Brain microvascular endothelial cell (primary cell): ENCODE results near the gene HCAR1.

Experiments
- DNase-seq: peaks from one replicate; pipeline ENCODE4 v3.0.0-alpha.2; 2020
- H3K27ac ChIP-seq: fragments of 250-450 bp; sonication (Bioruptor Pico); 2 replicates; pipeline ENCODE4 v1.5.1; 2020; ENCODE audit warnings: mild to moderate bottlenecking, moderate library complexity
- H3K27me3 ChIP-seq: fragments of 250-450 bp; sonication (Bioruptor Pico); replicated peaks from 2 replicates; pipeline ENCODE4 v1.5.1; 2020; ENCODE audit warnings: mild to moderate bottlenecking
- H3K36me3 ChIP-seq: fragments of 250-450 bp; sonication (Bioruptor Pico); replicated peaks from 2 replicates; pipeline ENCODE4 v1.5.1; 2020; ENCODE audit warnings: mild to moderate bottlenecking
- H3K4me3 ChIP-seq: 2 replicates; pipeline ENCODE4 v1.5.1; 2011; ENCODE audit warnings: low read depth, mild to moderate bottlenecking, control low read depth, low read length, moderate library complexity
- in situ Hi-C: cut with HindIII; loops from 2 replicates; pipeline ENCODE4 v1.10.0; 2017; ENCODE audit warnings: low sequenced_read_pairs, low pct_ligation_motif_present
- TF ChIP-seq, protein P1 (sequence below): IDR thresholded peaks from 2 replicates; pipeline ENCODE4 v1.5.1; 2011; ENCODE audit warnings: low read depth, mild to moderate bottlenecking, moderate library complexity, low read length, control low read depth, inconsistent platforms; ENCODE audit errors: missing control alignments

HCAR1 gene

DNA sequence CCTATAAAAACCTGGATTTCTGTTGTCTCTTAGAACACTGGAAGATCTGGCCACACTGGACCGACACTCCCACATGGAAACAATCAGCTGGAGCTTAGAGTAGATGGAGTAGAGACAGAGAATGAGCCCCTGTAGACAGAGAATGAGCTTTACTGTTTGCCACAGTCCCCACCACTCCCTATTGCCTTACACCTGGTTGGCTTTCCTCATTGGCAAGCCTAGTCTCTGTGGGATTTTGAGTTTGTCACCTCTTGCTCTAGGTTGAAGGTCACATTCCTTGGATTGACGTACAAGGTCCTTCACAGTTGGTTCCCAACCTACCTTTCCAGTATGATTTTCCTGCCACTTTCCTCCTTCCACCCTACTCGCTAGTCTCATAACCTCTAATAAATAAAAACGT is 2.0 kb upstream of the HCAR1 start:
- no peak for DNase-seq
- Histone ChIP-seq H3K27me3 (no peaks in the 10 kb centered on the region), H3K27ac (no peak overlapping the region), H3K4me3 (no peak overlapping the region), H3K36me3 (no peaks in the 10 kb centered on the region)
- TF ChIP-seq, protein P1, sequence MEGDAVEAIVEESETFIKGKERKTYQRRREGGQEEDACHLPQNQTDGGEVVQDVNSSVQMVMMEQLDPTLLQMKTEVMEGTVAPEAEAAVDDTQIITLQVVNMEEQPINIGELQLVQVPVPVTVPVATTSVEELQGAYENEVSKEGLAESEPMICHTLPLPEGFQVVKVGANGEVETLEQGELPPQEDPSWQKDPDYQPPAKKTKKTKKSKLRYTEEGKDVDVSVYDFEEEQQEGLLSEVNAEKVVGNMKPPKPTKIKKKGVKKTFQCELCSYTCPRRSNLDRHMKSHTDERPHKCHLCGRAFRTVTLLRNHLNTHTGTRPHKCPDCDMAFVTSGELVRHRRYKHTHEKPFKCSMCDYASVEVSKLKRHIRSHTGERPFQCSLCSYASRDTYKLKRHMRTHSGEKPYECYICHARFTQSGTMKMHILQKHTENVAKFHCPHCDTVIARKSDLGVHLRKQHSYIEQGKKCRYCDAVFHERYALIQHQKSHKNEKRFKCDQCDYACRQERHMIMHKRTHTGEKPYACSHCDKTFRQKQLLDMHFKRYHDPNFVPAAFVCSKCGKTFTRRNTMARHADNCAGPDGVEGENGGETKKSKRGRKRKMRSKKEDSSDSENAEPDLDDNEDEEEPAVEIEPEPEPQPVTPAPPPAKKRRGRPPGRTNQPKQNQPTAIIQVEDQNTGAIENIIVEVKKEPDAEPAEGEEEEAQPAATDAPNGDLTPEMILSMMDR, result no peak
- in situ Hi-C loops, result no loop called here

DNA sequence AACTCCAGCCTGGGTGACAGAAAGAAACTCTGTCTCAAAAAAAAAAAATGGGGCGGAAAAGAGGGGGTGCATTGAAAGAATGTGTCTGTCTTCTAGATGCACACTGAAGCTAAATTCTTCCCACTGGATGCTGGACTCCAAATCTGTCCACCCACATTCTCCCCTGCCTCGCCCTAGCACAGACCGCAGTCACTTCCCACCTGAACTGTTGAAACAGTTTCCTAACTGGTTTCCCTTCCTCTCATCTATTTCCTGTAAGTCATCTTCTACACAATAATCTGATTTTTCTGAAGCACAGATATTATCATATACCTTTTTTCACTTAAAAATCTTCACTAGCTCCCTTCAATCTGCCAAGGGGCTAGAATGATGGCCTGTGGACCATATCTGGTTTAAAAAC is 1.5 kb upstream of the HCAR1 start:
- Histone ChIP-seq H3K36me3 (no peaks in the 10 kb centered on the region), H3K27me3 (no peaks in the 10 kb centered on the region), H3K27ac (no peak overlapping the region), H3K4me3 (no peak overlapping the region)
- in situ Hi-C loops, result no loop called here
- DNase-seq, result no peak
- TF ChIP-seq, protein P1, result no peak

DNA sequence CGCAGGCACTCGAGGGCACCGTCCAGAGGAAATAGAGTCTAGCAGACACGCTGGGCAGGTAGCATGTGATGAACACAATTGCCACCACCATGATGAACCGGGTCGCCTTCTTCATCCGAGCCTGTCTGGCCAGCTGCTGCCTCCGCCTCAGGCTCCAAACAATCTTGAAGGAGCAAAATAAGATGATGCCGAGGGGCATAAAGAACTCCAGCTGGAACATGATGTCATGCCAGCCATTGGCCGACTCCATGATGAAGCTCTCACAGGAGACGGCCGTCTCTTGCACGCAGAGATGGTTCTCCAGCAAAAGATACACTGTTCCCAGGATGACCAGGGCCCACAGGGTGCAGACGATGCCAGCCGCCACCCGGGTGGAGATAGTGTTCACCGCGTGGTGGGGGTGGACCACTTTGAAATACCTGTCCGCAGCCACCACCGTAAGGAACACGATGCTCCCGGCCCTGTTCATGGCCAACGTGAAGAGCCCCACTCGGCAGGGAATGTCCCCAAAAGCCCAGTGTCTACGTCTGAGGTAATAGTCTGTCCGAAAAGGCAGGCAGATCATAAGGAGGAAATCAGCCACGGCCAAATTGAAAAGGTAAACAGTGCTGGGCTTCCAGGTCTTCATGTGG is 945 bp downstream of the HCAR1 start:
- no peaks in the 10 kb centered on the region for H3K36me3 ChIP-seq
- TF ChIP-seq, protein P1, result no peak
- in situ Hi-C loops, result no loop called here
- H3K27me3 ChIP-seq, result no peaks in the 10 kb centered on the region
- DNase-seq, result no peak
- H3K4me3 ChIP-seq, result peak overlapping the region; percentile 48
- no peak overlapping the region for H3K27ac ChIP-seq

DNA sequence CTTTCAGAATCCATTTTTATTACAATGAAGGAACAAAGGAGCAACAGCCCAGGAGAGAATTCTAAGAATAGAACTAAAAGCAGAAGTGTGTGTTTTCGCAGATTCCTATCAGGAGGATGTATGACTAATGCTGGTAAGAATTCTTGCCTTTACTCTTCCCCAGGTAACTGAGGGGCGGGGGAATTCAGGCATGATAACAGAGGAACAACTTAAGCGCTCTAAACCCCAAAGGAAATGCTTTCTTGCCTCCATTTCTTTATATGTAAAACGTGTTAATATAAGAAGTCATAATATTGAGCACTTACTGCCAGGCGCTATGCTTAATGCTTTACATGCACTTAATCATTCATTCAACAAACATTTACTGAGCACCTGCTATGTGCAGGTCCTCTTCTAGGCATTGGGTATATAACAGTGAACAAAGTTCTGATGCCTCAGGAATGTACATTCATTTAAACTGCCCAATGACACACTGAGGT is 4.5 kb downstream of the HCAR1 start:
- H3K27ac ChIP-seq, result no peak overlapping the region
- DNase-seq, result no peak

DNA sequence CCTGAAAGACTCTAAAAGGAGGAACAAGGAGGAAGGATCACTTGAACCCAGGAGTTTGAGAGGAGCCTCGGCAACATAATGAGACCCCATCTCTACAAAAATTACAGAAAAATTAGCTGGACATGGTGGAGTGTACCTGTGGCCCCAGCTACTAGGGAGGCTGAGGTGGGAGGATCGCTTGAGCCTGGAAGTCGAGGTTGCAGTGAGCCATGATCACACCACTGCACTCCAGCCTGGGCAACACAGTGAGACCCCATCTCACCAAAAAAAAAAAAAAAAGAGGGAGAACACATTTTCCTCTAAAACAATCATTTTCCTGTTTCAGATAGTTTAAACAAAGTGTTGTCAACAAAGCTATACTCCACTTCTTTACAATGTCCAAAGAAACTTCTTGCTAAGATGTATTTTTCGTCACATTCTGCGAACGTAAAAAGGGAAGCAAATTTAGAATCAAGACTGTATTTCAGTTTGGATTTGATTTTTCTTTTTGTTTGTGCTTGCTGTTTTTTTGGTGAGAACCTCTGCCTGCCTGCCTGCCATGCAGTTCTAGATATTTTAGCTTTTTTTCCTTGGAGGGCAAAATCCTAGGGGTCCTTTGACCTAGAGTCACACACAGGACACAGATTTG is 5.1 kb downstream of the HCAR1 start:
- in situ Hi-C loops, result no loop called here
- DNase-seq, result no peak
- Histone ChIP-seq H3K4me3 (no peak overlapping the region), H3K27ac (no peak overlapping the region), H3K36me3 (no peaks in the 10 kb centered on the region), H3K27me3 (no peaks in the 10 kb centered on the region)
- TF ChIP-seq, protein P1, result no peak

More for the DNA sequence above, 4.5 kb downstream of the HCAR1 start:
- in situ Hi-C loops, result no loop called here
- H3K4me3 ChIP-seq, result no peak overlapping the region
- TF ChIP-seq, protein P1, result no peak
- no peaks in the 10 kb centered on the region for H3K36me3 ChIP-seq
- no peaks in the 10 kb centered on the region for H3K27me3 ChIP-seq
